Astrocyte of the spinal cord (primary cell): ENCODE results near the gene AP2B1.
A peak's percentile ranks its signal among the peaks of the same experiment; 100 is the strongest.
"Not testable (repeated sequence)": the region's sequence is repeated elsewhere in the genome, so short reads cannot be mapped to it uniquely, and the experiment has no call there.

Experiments used
- DNase-seq: peaks from one replicate; pipeline ENCODE4 v3.0.0; 2011; ENCODE audit warnings: low read depth, low spot score
- H3K4me3 ChIP-seq: 2 replicates; pipeline ENCODE4 v1.5.1; 2011; ENCODE audit warnings: low read depth, mild to moderate bottlenecking, low read length, moderate library complexity
- in situ Hi-C: cut with HindIII; loops from 2 replicates; pipeline ENCODE4 v1.10.0; 2017; ENCODE audit warnings: low sequenced_read_pairs
- TF ChIP-seq, protein P1 (sequence below): IDR thresholded peaks from 2 replicates; pipeline ENCODE4 v1.5.1; 2012; ENCODE audit warnings: low read depth, mild to moderate bottlenecking, low read length, inconsistent platforms

AP2B1 gene

DNA sequence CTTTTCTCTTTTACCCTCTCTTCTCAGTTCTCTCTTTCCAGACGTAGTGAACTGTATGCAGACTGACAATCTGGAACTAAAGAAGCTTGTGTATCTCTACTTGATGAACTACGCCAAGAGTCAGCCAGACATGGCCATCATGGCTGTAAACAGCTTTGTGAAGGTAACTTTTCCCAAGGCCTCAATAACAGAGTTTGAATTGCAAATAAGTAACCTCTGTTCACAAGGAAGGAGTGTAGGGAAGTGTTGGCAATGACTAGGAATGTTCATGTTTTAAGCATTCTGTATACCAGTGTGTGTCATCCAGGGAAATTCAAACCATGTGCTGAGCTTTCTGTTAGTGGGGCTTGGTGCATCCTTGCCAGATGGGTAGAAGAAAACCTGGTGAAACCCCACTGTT lies 18.6 kb downstream of the AP2B1 start:
- peak; percentile 52 for DNase-seq
- no peak overlapping the region for H3K4me3 ChIP-seq
- TF ChIP-seq, protein P1, sequence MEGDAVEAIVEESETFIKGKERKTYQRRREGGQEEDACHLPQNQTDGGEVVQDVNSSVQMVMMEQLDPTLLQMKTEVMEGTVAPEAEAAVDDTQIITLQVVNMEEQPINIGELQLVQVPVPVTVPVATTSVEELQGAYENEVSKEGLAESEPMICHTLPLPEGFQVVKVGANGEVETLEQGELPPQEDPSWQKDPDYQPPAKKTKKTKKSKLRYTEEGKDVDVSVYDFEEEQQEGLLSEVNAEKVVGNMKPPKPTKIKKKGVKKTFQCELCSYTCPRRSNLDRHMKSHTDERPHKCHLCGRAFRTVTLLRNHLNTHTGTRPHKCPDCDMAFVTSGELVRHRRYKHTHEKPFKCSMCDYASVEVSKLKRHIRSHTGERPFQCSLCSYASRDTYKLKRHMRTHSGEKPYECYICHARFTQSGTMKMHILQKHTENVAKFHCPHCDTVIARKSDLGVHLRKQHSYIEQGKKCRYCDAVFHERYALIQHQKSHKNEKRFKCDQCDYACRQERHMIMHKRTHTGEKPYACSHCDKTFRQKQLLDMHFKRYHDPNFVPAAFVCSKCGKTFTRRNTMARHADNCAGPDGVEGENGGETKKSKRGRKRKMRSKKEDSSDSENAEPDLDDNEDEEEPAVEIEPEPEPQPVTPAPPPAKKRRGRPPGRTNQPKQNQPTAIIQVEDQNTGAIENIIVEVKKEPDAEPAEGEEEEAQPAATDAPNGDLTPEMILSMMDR = no peak
- in situ Hi-C loops = no loop called here

DNA sequence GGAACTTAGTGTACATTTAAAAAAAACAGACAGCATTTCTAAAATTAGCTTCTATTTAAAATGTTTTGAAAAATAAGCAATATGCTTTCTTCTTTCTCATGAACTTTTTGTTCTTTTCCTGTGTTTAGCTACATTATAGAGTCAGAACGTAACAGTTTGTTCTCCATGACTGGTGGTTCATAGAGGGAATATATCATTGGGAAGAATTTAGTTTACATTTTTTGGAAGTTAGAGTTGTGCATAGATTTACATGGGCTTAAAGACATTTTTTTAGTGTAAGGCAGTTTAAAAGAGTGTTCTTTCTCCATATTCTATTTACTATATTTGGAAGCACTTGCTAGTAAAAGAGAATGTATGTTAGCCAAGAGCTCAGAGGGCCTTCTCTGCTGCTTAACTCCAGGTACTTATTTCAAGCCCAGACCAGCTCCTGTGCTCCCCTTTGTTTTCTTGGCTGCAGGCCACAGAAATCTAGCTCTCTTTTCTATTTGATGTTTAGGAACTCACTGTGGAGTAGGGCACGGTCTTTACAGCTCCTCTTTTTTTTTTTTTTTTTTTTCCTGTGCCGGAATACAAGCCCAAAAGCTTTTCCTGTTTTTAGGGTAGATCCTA lies 20.2 kb downstream of the AP2B1 start:
- TF ChIP-seq, protein P1 = no peak
- in situ Hi-C loops = no loop called here
- no peak for DNase-seq
- no peak overlapping the region for H3K4me3 ChIP-seq

DNA sequence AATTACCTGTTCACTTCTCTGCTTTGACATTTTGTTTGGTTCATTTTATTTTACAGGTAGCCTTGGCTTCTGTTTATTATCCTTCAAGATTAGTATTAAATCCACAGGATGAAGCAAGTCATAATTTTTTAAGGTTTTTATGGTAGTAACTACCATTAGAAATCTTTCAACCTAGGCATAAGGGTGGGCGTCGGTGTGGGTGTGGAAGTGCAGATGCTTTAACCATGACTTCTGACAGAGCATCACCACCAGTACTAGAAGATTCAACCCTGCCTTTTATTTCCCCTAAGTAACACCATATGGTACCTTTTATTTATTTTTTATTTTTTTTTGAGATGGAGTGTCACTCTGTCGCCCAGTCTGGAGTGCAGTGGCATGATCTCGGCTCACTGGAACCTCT lies 22.7 kb downstream of the AP2B1 start:
- no peak for DNase-seq
- TF ChIP-seq, protein P1 = no peak
- in situ Hi-C loops = no loop called here
- H3K4me3 ChIP-seq = no peak overlapping the region

DNA sequence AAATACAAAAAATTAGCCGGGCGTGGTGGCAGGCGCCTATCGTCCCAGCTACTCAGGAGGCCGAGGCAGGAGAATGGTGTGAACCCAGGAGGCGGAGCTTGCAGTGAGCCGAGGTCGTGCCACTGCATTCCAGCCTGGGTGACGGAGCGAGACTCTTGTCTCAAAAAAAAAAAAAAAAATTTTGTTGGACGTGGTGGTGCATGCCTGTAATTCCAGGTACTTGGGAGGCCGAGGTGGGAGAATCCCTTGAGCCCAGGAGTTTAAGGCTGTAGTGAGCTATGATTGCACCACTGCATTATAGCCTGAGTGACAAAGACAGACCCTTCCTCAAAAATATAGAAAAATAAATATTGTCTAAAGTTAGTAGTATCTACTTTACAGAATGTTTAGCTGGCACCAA lies 23.6 kb downstream of the AP2B1 start:
- DNase-seq, H3K4me3 ChIP-seq, in situ Hi-C loops: not testable (repeated sequence)

DNA sequence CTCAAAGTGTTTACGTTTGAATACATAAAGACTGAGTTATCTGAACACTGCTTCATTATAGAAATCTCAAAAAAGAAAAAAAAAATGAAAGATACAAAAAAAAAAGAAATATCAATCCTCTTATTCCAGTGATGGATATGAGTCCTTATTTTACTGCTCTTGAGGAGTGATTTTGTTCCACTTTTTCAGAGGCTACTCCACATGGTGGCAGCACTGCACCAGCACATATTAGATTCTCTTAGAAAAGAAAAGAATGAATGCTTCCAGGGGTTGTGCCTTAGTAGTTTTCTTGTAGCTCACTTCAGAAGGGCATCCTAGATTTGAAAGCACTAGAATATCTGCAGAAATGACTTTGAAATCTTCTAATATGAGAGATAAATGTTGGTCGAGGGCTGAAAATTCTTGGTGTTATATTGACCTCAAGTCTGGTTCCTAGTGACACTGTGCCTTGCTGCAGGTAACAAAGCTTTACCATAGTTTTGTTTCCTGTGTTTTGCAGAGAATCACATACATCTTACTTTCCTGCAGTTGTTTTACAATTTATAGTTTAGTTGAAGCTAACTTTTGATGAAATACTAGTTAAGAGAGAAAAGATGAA lies 25.9 kb downstream of the AP2B1 start:
- TF ChIP-seq, protein P1 = peak; percentile 73
- in situ Hi-C loops = no loop called here
- no peak overlapping the region for H3K4me3 ChIP-seq
- peak; percentile 70 for DNase-seq

DNA sequence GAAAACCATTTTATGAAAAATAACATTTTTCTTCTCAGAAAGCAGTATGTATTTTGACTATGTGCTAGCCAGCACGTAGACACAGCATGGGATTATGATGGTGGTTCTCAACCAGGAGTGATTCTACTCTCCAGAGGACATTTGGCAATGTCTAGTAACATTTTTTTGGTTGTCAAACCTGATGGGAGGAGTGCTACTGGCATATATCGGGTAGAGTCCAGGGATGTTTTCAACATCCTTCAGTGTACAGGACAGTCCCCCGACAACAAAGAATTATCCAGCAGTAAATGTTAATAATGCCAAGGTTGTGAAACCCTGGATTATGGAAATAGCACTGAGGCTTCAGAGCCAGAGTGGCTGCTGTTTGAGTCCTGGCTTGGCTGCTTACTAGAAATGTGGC lies 27.7 kb downstream of the AP2B1 start:
- no peak for DNase-seq
- no peak overlapping the region for H3K4me3 ChIP-seq
- TF ChIP-seq, protein P1 = no peak
- in situ Hi-C loops = no loop called here

GRCh38 chr17:35616536-35616935 lies 29.4 kb downstream of the AP2B1 start:
- no peak for DNase-seq
- TF ChIP-seq, protein P1 = no peak
- no peak overlapping the region for H3K4me3 ChIP-seq
- in situ Hi-C loops = no loop called here
